Stomach (tissue), 9 donors: Measurements from ENCODE around the gene GPR22. TPM values are rescaled to one million over a fixed set of nuclear protein-coding genes. Genes with fewer than 3 reads are reported as not detected.

Experiments used
- DNase-seq, 2 donors: peaks; one replicate each; pipeline versions ENCODE4 v3.0.0 to v3.0.0-alpha.2; 2013 to 2019
- H3K27ac ChIP-seq, 5 donors: fragments of 200-600 bp in 4 of 5; sonication (generic) in 4 of 5; one replicate each; pipeline ENCODE4 v1.5.1; 2013 to 2019; ENCODE audit warnings: mild to moderate bottlenecking in 1 of 5, moderate library complexity in 1 of 5
- H3K27me3 ChIP-seq, 3 donors: fragments of 200-600 bp; sonication (generic); one replicate each; pipeline ENCODE4 v1.5.1; 2017 to 2019; ENCODE audit warnings: mixed run types in 1 of 3
- H3K36me3 ChIP-seq, 4 donors: fragments of 200-600 bp; sonication (generic); 1 replicate in 3 of 4; 2 replicates in 1 of 4; pipeline ENCODE4 v1.5.1; 2016 to 2019
- H3K4me1 ChIP-seq, 4 donors: fragments of 200-600 bp; sonication (generic); one replicate each; pipeline ENCODE4 v1.5.1; 2016 to 2019
- H3K4me3 ChIP-seq, 4 donors: fragments of 200-600 bp; sonication (generic) in 3 of 4; one replicate each; pipeline ENCODE4 v1.5.1; 2016 to 2019; ENCODE audit warnings: mild to moderate bottlenecking in 1 of 4
- H3K9me3 ChIP-seq, 4 donors: fragments of 200-600 bp; sonication (generic); one replicate each; pipeline ENCODE4 v1.5.1; 2016 to 2019
- CTCF ChIP-seq, 7 experiments: fragments of 450-650 bp in 4 of 7; fragments of 200-600 bp in 3 of 7; sonication (generic) in 3 of 7; IDR thresholded peaks; one replicate each; pipeline ENCODE4 v1.5.1; 2016 to 2019; ENCODE audit warnings: antibody characterized with exemption in 7 of 7, control low read depth in 2 of 7, mild to moderate bottlenecking in 1 of 7
- EP300 ChIP-seq: sonication (generic); formaldehyde crosslinking; IDR thresholded peaks from one replicate; pipeline ENCODE4 v1.6.1; 2017; ENCODE audit warnings: antibody characterized with exemption
- POLR2A ChIP-seq, 4 donors: fragments of 450-650 bp; IDR thresholded peaks; one replicate each; pipeline ENCODE4 v1.6.1; 2016; ENCODE audit warnings: antibody characterized with exemption in 4 of 4, control low read depth in 2 of 4, mild to moderate bottlenecking in 1 of 4, moderate library complexity in 1 of 4
- POLR2AphosphoS5 ChIP-seq, 3 donors: sonication (generic); formaldehyde crosslinking; IDR thresholded peaks; one replicate each; pipeline ENCODE4 v1.6.1; 2016; ENCODE audit warnings: antibody characterized with exemption in 3 of 3
- WGBS, 5 donors: extraction: QIAGEN DNeasy Blood & Tissue Kit in 3 of 5; methylation state at CpG; one replicate each; pipeline versions ENCODE4 v1.1.5 to v1.1.7; 2013 to 2018; 5-methylcytosine and 5-hydroxymethylcytosine counted together
- intact Hi-C: fragments of 100-400 bp; cut with DNase I; formaldehyde crosslinking; loops from one replicate; pipeline ENCODE4 v1.15.1; 2023; ENCODE audit warnings: low total_unique reads
- polyA plus RNA-seq, 3 donors: library from polyadenylated mRNA; stranded (reverse); fragments of 200-250 nt; gene quantifications; one replicate each; pipeline ENCODE4 v1.2.3, GENCODE V29; 2013
- total RNA-seq, 5 donors: library from RNA; depleted of rRNA; stranded (reverse); fragments of >200 nt; gene quantifications; one replicate each; pipeline versions ENCODE4 v1.1.0 to v1.2.3, GENCODE V29; 2014 to 2016
- donor health status: healthy with polysubstance abuse.
- donor health status: Bipolar disorder and iron deficiency.
- donor health status: healthy.

The GPR22 gene
- total and polyA plus RNA-seq, 8 donors: 0.05 to 1.5 TPM; not detected in 6

GRCh38 chr7:107442678-107443077, 27.2 kb upstream of the GPR22 start:
- TF ChIP-seq CTCF (IDR thresholded peaks at IDR 0.05) (no peak), EP300 (no peak), POLR2AphosphoS5 (IDR thresholded peaks at IDR 0.05) (no peak), POLR2A (IDR thresholded peaks at IDR 0.05) (no peak)
- H3K4me1 ChIP-seq: no peaks in the 10 kb centered on the region
- no peaks in the 10 kb centered on the region for H3K9me3 ChIP-seq
- 93 to 100% (median 98%) methylated on average over 1 of the region's 1 CpG for WGBS, 5 donors
- H3K36me3 ChIP-seq: no peaks in the 10 kb centered on the region
- no peak overlapping the region for H3K27ac ChIP-seq
- DNase-seq: no peak
- H3K4me3 ChIP-seq: no peak overlapping the region
- no peaks in the 10 kb centered on the region for H3K27me3 ChIP-seq
- intact Hi-C loops: no loop called here

GRCh38 chr7:107446531-107446930, 23.3 kb upstream of the GPR22 start:
- no peak overlapping the region for H3K4me3 ChIP-seq
- no peaks in the 10 kb centered on the region for H3K9me3 ChIP-seq
- peaks cover 0 to 9% (median 4%) of the 10 kb centered on the region in 4 donors for H3K36me3 ChIP-seq
- TF ChIP-seq CTCF (IDR thresholded peaks at IDR 0.05): no peak
- TF ChIP-seq POLR2A (IDR thresholded peaks at IDR 0.05): no peak
- no peak for TF ChIP-seq EP300
- TF ChIP-seq POLR2AphosphoS5 (IDR thresholded peaks at IDR 0.05): no peak
- H3K27ac ChIP-seq: no peak overlapping the region
- intact Hi-C loops: no loop called here
- H3K4me1 ChIP-seq: no peaks in the 10 kb centered on the region
- no peak for DNase-seq
- no peaks in the 10 kb centered on the region for H3K27me3 ChIP-seq
- WGBS, 5 donors: 94 to 100% (median 97%) methylated on average over 1 of the region's 1 CpG

GRCh38 chr7:107446988-107447387, 22.9 kb upstream of the GPR22 start:
- intact Hi-C loops: no loop called here
- H3K27ac ChIP-seq: no peak overlapping the region
- H3K9me3 ChIP-seq: no peaks in the 10 kb centered on the region
- no peaks in the 10 kb centered on the region for H3K4me1 ChIP-seq
- TF ChIP-seq CTCF (IDR thresholded peaks at IDR 0.05) (no peak), POLR2A (IDR thresholded peaks at IDR 0.05) (no peak), POLR2AphosphoS5 (IDR thresholded peaks at IDR 0.05) (no peak), EP300 (no peak)
- no peak overlapping the region for H3K4me3 ChIP-seq
- peaks cover 0 to 9% (median 4%) of the 10 kb centered on the region in 4 donors for H3K36me3 ChIP-seq
- no peaks in the 10 kb centered on the region for H3K27me3 ChIP-seq
- 81 to 96% (median 90%) methylated on average over 1 of the region's 1 CpG for WGBS, 5 donors
- DNase-seq: no peak

GRCh38 chr7:107450970-107451369, 18.9 kb upstream of the GPR22 start:
- no peaks in the 10 kb centered on the region for H3K9me3 ChIP-seq
- DNase-seq: no peak
- H3K36me3 ChIP-seq: peaks cover 0 to 9% (median 4%) of the 10 kb centered on the region in 4 donors
- intact Hi-C loops: no loop called here
- TF ChIP-seq CTCF (IDR thresholded peaks at IDR 0.05) (no peak), EP300 (no peak), POLR2AphosphoS5 (IDR thresholded peaks at IDR 0.05) (no peak), POLR2A (IDR thresholded peaks at IDR 0.05) (no peak)
- H3K27me3 ChIP-seq: no peaks in the 10 kb centered on the region
- no peak overlapping the region for H3K4me3 ChIP-seq
- WGBS, 5 donors: 90 to 100% (median 100%) methylated on average over 1 of the region's 1 CpG
- no peak overlapping the region for H3K27ac ChIP-seq
- no peaks in the 10 kb centered on the region for H3K4me1 ChIP-seq
